Activated T-cell treated with anti-CD3 and anti-CD28 coated beads, Interleukin-2, amount 50 U/mL, for 24 hours (primary cell): ENCODE data around the gene PADI2.

ENCODE experiments used
- DNase-seq: peaks from one replicate; pipeline ENCODE4 v3.0.0-alpha.2; 2020
- H3K27ac Mint-ChIP-seq: 2 replicates; pipeline ENCODE4 v1.8.0; 2020; ENCODE audit warnings: mild to moderate bottlenecking, mixed read lengths
- H3K27me3 Mint-ChIP-seq: 2 replicates; pipeline ENCODE4 v1.8.0; 2020; ENCODE audit warnings: mixed read lengths
- H3K36me3 Mint-ChIP-seq: 2 replicates; pipeline ENCODE4 v1.8.0; 2020; ENCODE audit warnings: low read depth, mixed read lengths
- H3K4me1 Mint-ChIP-seq: 2 replicates; pipeline ENCODE4 v1.8.0; 2020; ENCODE audit warnings: low read depth, mixed read lengths
- H3K4me3 Mint-ChIP-seq: 2 replicates; pipeline ENCODE4 v1.8.0; 2020; ENCODE audit warnings: mild to moderate bottlenecking, moderate library complexity, mixed read lengths
- H3K9me3 Mint-ChIP-seq: 2 replicates; pipeline ENCODE4 v1.8.0; 2020; ENCODE audit warnings: mixed read lengths

Gene PADI2

DNA sequence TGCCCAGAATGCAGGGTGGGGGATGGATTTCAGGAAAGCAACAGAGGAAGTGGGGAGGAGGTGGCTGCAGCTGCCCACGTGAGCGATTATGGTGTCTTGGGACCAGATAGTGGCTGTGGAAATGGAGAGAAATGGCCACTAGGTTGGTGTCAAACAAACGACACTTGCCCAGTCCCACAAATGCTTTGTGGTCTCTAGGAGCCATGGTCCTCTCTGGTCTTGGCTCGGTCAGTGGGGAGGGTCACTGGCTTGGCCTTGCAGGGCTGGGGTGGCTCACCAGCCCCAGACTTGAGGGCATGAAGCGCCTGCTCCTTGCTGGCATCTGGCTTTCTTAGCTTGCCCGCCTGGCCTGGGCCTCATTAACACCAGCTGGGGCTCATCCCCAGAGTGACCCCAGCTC lies 7.2 kb downstream of the PADI2 start:
- no peak for DNase-seq
- no peak overlapping the region for H3K27ac Mint-ChIP-seq
- H3K4me1 Mint-ChIP-seq = no peaks in the 10 kb centered on the region

DNA sequence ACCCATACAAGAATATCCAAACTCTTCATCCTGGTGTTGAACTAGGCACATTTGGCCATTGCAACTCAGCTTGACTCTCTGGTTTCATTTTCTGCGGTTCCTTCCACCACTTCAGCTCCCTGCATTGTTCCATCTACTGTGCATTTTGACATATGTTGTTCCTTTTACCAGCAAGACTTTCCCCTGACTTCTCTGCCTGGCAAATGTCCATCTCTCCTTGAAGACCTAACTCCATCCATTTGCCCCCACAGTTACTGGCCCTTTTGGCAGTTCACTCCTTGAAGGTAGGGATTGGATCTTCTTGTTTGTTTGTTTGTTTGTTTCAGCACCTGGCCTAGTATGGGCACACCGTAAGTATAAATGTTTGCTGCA lies 8.7 kb downstream of the PADI2 start:
- Mint-ChIP-seq H3K27ac (no peak overlapping the region), H3K27me3 (peaks cover 16% of the 10 kb centered on the region), H3K4me1 (no peaks in the 10 kb centered on the region), H3K36me3 (no peaks in the 10 kb centered on the region), H3K4me3 (no peak overlapping the region), H3K9me3 (no peaks in the 10 kb centered on the region)
- DNase-seq = no peak

More for the DNA sequence above, 7.2 kb downstream of the PADI2 start:
- H3K4me3 Mint-ChIP-seq = no peak overlapping the region
- no peaks in the 10 kb centered on the region for H3K36me3 Mint-ChIP-seq
- H3K9me3 Mint-ChIP-seq = no peaks in the 10 kb centered on the region
- peaks cover 26% of the 10 kb centered on the region for H3K27me3 Mint-ChIP-seq

DNA sequence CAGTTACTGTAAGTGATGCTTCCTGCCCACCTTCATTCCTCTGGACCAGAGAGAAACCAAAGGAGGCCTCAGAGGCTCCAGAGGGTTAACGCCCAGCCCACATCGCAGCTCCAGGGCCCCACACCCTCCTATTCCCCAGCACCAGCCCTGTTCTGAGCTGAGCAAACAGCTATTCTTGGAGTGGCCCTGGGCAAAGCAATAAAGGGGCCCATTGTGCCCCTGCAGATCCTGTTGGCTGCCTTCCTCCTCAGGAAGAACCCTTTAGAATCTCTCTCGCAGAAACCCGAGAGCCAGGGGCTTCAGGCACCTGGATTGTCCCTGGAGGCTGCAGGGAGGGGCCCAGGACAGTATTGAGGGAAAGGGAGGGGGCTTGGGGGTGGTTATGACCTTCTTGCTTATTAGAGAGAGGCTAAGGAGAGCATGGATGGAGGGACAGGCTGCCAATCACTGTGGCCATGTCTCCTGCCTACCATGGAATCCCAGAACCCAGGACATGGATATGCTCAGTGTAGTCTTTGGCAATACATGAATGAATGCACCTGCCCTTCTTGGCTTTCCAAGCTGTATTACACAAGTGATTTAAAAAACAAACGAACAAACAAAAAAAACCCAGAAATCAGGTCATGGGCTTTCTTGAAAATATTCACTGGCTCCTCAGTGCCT lies 9.2 kb downstream of the PADI2 start:
- Mint-ChIP-seq H3K4me3 (no peak overlapping the region), H3K36me3 (no peaks in the 10 kb centered on the region)
- DNase-seq = no peak

DNA sequence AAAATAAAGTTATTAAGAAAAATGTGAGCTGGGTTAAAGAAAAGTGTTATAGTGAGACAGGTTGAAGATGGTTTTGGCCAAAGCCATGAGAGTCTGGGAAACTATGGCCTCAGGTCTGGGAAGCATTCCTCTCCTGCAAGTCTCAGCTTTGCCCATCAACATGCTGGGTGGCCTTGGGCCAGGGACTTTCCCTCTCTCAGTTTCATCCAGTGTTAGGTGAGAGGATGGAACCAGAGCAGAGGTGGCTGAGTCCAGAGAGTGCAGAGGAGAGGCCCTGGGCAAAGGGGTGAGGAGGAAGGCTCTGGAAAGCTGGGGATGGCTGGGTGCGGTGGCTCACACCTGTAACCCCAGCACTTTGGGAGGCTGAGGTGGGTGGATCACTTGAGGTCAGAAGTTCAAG lies 10.5 kb downstream of the PADI2 start:
- no peak for DNase-seq
- no peak overlapping the region for H3K27ac Mint-ChIP-seq
- peaks cover 12% of the 10 kb centered on the region for H3K27me3 Mint-ChIP-seq
- no peaks in the 10 kb centered on the region for H3K36me3 Mint-ChIP-seq
- H3K4me1 Mint-ChIP-seq = no peaks in the 10 kb centered on the region
- H3K9me3 Mint-ChIP-seq = no peaks in the 10 kb centered on the region
- H3K4me3 Mint-ChIP-seq = no peak overlapping the region

More for the DNA sequence above, 9.2 kb downstream of the PADI2 start:
- H3K4me1 Mint-ChIP-seq = no peaks in the 10 kb centered on the region
- H3K9me3 Mint-ChIP-seq = no peaks in the 10 kb centered on the region
- peaks cover 12% of the 10 kb centered on the region for H3K27me3 Mint-ChIP-seq
- no peak overlapping the region for H3K27ac Mint-ChIP-seq

DNA sequence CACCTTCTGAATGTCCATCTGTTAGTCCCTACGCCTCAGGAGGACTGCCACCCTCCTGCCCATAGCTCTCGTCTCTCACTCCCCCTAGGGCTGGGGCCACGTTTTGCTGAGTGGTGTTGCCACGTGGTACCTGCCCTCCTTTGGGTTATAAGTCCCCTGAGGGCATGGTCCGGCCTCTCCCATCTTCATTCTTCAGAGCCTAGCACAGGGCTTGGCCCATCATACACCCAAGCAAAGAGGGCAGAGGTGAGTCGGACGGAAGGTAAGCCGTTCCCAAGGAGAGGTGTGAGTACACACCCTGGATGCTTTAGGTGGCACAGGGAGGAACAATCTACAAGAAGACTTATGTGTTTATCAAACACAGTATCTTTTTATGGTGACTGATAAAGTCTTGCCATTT lies 10.9 kb downstream of the PADI2 start:
- Mint-ChIP-seq H3K9me3 (no peaks in the 10 kb centered on the region), H3K36me3 (no peaks in the 10 kb centered on the region), H3K4me3 (no peak overlapping the region)

DNA sequence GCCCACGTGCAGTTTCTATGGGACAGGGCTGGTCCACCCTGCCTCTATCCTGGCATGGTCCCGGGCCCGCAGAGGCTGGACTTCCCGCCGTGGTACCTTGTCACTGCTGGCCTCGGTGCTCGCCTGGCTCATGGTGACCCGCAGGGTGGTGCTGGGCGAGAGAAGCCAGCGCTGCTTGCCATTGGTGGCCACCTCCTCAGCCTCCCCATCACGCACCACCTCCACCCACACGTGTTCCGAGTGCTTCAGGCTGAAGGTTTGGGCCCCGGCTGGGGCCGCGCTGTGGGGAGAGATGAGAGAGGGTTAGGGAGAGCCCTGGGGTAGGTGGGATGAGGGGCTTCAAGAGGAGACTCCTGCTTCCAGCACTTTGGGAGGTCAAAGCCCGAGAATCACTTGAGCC lies 14.5 kb downstream of the PADI2 start:
- H3K4me3 Mint-ChIP-seq = no peak overlapping the region
- H3K4me1 Mint-ChIP-seq = no peaks in the 10 kb centered on the region
- no peaks in the 10 kb centered on the region for H3K36me3 Mint-ChIP-seq
- DNase-seq = no peak
- peaks cover 8% of the 10 kb centered on the region for H3K27me3 Mint-ChIP-seq
- no peak overlapping the region for H3K27ac Mint-ChIP-seq
- no peaks in the 10 kb centered on the region for H3K9me3 Mint-ChIP-seq

More for the DNA sequence above, 10.9 kb downstream of the PADI2 start:
- H3K27ac Mint-ChIP-seq = no peak overlapping the region
- no peaks in the 10 kb centered on the region for H3K4me1 Mint-ChIP-seq
- peaks cover 12% of the 10 kb centered on the region for H3K27me3 Mint-ChIP-seq
- no peak for DNase-seq

DNA sequence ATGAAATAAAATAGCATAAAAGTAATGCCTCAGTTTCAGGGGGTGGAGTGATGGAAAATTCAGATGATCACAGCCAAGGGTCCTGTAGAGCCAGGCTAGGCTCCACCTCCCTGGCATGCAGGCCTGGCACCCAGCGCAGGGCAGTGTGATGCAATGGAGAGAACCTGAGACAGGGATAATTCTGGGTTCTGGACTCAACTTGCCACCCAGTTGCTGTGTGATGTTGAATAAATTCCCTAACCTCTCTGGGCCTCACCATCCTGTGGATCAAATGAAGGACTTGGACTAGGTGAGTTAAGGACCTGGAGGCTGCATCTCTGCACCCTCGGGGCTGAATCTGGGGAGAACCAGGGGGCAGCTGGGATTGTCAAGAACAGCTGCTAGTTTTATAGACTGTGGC lies 17.0 kb downstream of the PADI2 start:
- Mint-ChIP-seq H3K4me1 (no peaks in the 10 kb centered on the region), H3K36me3 (no peaks in the 10 kb centered on the region), H3K9me3 (no peaks in the 10 kb centered on the region), H3K27me3 (peaks cover 8% of the 10 kb centered on the region), H3K27ac (no peak overlapping the region), H3K4me3 (no peak overlapping the region)
- DNase-seq = no peak

DNA sequence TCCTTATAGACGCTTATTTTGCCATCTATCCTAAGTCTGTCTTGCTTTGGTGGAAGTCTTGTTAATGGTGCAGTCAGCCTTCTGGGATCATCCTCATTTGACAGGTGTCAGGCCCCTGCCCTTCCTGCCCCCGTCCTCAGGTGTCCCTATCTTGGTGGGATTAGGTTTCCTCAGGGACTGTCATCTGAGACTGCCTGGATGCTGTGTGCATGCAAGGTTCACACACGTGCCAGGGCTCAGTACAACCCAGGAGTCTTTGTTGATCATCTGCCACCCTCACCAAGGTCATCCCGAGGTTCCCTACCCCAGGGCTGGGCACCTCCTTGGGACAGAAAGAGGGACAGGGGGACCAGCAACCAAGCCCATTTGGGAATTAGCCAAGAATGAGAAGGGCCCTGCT lies 18.0 kb downstream of the PADI2 start:
- Mint-ChIP-seq H3K4me1 (no peaks in the 10 kb centered on the region), H3K9me3 (no peaks in the 10 kb centered on the region), H3K36me3 (no peaks in the 10 kb centered on the region), H3K27ac (no peak overlapping the region), H3K27me3 (no peaks in the 10 kb centered on the region), H3K4me3 (no peak overlapping the region)
- DNase-seq = no peak

DNA sequence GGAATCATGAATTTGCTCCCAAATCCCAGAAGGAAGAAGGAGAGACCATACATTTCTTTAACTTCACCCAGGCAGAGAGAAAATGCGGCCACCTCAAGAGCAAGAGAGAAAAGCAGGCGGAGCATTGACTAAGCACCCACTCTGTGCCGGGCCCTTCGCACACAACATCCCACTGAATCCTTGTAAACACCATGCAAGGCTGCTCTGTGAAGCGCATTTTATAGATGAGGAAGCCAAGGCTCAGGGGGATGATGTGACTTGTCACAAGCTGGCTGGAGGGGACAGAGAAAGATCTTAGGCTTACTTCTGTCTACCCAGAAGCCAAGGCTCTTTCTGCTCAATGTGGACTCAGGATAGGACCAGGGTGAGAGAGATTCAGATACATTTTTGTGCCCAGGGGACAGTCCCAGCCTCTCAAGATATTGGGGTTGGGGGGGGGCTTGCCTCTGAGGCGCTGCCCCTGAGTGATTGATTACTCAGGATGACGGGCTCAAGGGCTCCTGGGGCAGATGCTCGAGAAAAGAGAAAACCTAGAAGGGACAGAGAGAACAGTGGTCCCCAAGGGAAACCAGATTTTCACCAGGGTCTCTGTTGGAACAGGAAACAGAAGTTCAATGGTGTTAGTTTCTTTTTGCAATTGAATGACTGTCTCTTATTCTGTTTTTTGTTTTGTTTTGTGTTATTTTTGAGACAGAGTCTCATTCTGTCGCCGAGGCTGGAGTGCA lies 19.5 kb downstream of the PADI2 start:
- Mint-ChIP-seq H3K36me3 (no peaks in the 10 kb centered on the region), H3K9me3 (no peaks in the 10 kb centered on the region), H3K4me3 (no peak overlapping the region), H3K27me3 (no peaks in the 10 kb centered on the region), H3K27ac (no peak overlapping the region), H3K4me1 (no peaks in the 10 kb centered on the region)
- DNase-seq = no peak

DNA sequence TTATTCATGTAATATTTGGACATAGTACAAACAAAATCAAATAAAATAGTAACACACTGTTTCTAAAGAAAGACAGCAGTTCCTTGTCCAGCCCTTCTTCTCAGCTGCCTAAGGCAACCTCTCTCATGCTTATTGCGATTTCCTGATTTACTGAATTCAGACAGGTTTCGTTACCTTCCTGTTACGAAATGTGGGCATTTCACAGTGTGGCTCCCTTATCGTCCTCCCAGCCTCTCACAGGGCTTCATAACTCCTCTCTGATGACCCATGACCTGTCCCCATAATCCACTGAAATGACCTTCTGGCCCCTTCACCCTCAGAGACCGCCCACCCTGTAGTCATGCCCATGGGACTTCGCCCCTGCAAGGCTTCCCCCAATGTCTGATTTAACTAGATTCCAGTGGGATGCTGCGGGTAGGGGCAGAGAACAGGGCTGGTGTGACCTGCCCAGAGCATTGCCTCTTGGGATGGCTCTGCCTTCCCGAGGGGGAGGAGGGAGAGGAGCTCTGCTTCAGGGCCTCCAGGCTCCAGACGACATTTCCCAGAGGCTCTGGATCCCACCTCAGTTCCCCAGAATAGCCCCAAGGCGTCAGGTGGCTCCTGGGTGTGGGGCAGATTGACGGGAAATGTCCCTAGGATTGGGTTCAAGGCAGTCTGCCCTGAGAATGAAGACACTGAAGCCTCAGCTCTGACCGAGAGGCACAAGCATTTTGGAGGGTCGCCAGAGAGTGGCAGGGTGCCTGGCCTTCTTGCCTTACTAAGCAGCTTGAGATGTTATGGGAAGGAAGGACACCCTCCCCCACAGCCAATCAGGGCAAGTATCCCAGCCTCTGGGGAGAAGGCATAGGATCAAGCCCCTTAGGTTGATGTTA lies 20.6 kb downstream of the PADI2 start:
- Mint-ChIP-seq H3K9me3 (no peaks in the 10 kb centered on the region), H3K27me3 (no peaks in the 10 kb centered on the region), H3K4me1 (no peaks in the 10 kb centered on the region), H3K4me3 (no peak overlapping the region), H3K27ac (no peak overlapping the region), H3K36me3 (no peaks in the 10 kb centered on the region)
- DNase-seq = no peak

DNA sequence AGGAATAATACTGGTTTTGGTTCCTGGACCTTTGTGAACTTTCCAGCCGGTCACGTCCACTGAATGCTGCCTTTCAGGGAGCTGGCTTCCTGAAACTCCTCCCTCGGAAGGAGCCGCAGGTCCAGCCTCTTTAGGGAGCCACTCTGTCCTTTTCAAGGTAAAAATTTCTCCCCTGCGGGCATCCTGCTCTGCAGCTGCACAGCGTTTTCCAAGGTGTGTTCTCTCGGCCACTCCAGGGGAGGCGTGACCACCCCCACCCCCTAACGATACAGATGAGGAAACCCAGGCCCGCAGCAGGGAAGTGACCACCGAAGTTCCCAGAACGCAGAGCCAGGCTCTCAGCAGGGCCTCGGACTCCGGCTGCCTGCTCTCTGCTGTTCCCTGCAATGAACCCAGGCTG lies 21.5 kb downstream of the PADI2 start:
- no peaks in the 10 kb centered on the region for H3K36me3 Mint-ChIP-seq
- H3K27me3 Mint-ChIP-seq = no peaks in the 10 kb centered on the region
- H3K4me1 Mint-ChIP-seq = no peaks in the 10 kb centered on the region
- H3K27ac Mint-ChIP-seq = no peak overlapping the region
- no peak overlapping the region for H3K4me3 Mint-ChIP-seq
- no peak for DNase-seq
- H3K9me3 Mint-ChIP-seq = no peaks in the 10 kb centered on the region

DNA sequence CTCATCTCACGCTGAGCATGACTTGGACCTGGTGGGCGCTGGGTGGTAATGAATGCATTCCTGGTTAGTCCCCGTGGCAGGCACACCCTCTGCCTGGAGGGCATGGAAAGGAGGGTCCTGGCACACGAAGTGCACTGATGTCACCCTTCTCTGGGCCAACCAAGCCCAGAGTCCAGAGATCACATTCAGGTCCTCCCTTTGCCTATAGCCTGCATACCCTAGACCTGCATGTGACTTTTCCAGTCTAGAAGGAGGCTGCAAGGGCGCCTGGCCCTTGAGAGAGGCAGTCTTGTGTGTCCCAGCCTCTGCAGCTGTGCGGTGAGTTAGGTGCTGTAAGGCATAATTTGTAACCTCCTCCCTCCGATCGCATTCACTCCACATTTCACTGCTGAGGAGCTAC lies 22.1 kb downstream of the PADI2 start:
- Mint-ChIP-seq H3K36me3 (no peaks in the 10 kb centered on the region), H3K4me1 (no peaks in the 10 kb centered on the region), H3K4me3 (no peak overlapping the region), H3K27me3 (no peaks in the 10 kb centered on the region), H3K27ac (no peak overlapping the region), H3K9me3 (no peaks in the 10 kb centered on the region)
- no peak for DNase-seq

DNA sequence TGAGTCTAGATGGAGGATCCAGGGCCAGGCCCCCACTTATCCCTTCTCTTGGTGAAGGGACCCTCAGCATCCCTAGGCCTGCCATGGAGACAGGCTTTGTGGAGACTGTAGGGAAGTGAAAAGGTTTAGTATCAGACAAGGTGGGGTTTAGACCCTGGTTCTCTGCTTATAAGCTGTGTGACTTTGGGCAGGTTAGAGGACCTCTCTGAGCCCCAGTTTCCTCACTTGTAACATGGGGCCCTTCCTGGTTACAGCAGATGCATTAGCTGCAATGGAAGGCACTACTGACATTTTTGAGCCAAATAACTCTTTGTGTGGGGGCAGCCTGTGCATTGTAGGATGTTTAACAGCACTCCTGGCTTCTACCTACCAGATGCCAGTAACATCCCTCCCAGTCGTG lies 22.7 kb downstream of the PADI2 start:
- H3K9me3 Mint-ChIP-seq = no peaks in the 10 kb centered on the region
- no peak overlapping the region for H3K27ac Mint-ChIP-seq
- no peaks in the 10 kb centered on the region for H3K27me3 Mint-ChIP-seq
- H3K4me1 Mint-ChIP-seq = no peaks in the 10 kb centered on the region
- no peak for DNase-seq
- no peaks in the 10 kb centered on the region for H3K36me3 Mint-ChIP-seq
- H3K4me3 Mint-ChIP-seq = no peak overlapping the region

DNA sequence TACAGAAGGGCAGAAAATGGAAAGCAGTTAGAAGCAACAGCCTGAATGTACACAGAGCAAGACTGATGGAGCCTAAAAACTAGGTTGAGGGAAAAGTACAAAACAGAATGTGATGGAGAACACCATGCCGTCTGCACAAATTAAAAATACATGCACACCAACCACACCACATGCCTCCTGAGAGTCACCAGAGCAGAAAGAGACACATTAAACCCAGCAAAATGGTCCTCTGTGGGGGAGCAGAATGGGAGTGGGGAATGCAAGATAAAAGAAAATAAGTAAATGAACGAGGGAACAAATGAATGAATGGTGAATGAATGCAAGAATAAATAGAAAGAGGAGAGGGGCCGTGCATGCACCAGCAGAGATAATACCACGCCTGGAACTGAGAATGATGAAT lies 24.1 kb downstream of the PADI2 start:
- Mint-ChIP-seq H3K27me3 (no peaks in the 10 kb centered on the region), H3K27ac (no peak overlapping the region), H3K4me1 (no peaks in the 10 kb centered on the region), H3K4me3 (no peak overlapping the region), H3K9me3 (no peaks in the 10 kb centered on the region), H3K36me3 (no peaks in the 10 kb centered on the region)
- DNase-seq = no peak

DNA sequence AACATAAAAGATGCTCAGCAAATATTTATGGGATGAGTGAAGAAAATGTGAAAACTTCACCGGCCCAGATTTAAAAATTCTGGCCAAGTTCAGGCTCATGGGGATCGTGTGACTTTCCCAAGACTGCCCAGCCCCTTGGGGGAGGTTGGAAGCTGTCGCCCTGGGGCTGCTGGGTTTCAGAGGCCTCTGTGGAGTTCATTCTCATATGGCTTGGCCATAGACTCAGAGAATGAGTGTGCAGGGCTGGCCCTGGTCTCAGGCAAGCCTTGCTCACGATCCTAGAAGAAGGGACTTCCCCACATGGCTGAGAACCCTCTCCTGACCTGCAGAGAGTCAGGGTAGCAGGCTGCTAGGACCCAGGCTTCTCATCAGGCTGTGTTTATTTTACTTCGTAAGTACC lies 24.6 kb downstream of the PADI2 start:
- DNase-seq = no peak
- Mint-ChIP-seq H3K9me3 (no peaks in the 10 kb centered on the region), H3K4me3 (no peak overlapping the region), H3K27ac (no peak overlapping the region), H3K4me1 (no peaks in the 10 kb centered on the region), H3K36me3 (no peaks in the 10 kb centered on the region), H3K27me3 (no peaks in the 10 kb centered on the region)
